Caco-2 (cell line): ENCODE measurements around the gene RAB3GAP2. TPM values are rescaled to one million over a fixed set of nuclear protein-coding genes. Genes with fewer than 3 reads are reported as not detected.
"Not testable (repeated sequence)": the region's sequence is repeated elsewhere in the genome, so short reads cannot be mapped to it uniquely, and the experiment has no call there.

Experiments used
- BruUV-seq: library from RNA; stranded (reverse); fragments of 400-500 nt; replicated peaks from 2 replicates; lab custom pipeline; 2021; lab: Mats Ljungman, UMichigan
- CTCF ChIA-PET: fragments of 300-600 bp; sonication (Branson Sonifier 250); formaldehyde crosslinking; loops from one replicate; lab custom pipeline; 2022; ENCODE audit warnings: antibody characterized with exemption; lab: Charles Lee
- POLR2A ChIA-PET: fragments of 300-600 bp; sonication (Branson Sonifier 250); formaldehyde crosslinking; loops from one replicate; lab custom pipeline; 2022; ENCODE audit warnings: antibody characterized with exemption; lab: Charles Lee
- DNase-seq, 2 experiments: peaks; one replicate each; pipeline versions ENCODE4 v3.0.0 to v3.0.0-alpha.2; 2020 to 2022
- H3K27me3 ChIP-seq: replicated peaks from 2 replicates; pipeline ENCODE4 v1.6.0; 2011; ENCODE audit warnings: low read length; ENCODE audit not compliant: control insufficient read depth, insufficient read depth
- H3K36me3 ChIP-seq: 2 replicates; pipeline ENCODE4 v1.5.1; 2011; ENCODE audit warnings: low read length; ENCODE audit not compliant: control insufficient read depth, insufficient read depth
- H3K4me1 ChIP-seq: fragments of 250-450 bp; sonication (Bioruptor Pico); 2 replicates; pipeline ENCODE4 v1.5.1; 2020; ENCODE audit warnings: mild to moderate bottlenecking
- H3K4me3 ChIP-seq: 2 replicates; pipeline ENCODE4 v1.5.1; 2011; ENCODE audit warnings: low read depth, mild to moderate bottlenecking, control low read depth, low read length
- H3K9me3 ChIP-seq: fragments of 250-450 bp; sonication (Bioruptor Pico); 2 replicates; pipeline ENCODE4 v1.5.1; 2020; ENCODE audit warnings: mild to moderate bottlenecking, moderate library complexity
- H3K27ac Mint-ChIP-seq: one replicate; pipeline ENCODE4 v1.8.0; 2022; ENCODE audit warnings: mixed read lengths; ENCODE audit not compliant: unreplicated experiment
- H3K27me3 Mint-ChIP-seq: one replicate; pipeline ENCODE4 v1.8.0; 2022; ENCODE audit warnings: mixed read lengths; ENCODE audit not compliant: insufficient read depth, unreplicated experiment
- H3K36me3 Mint-ChIP-seq: one replicate; pipeline ENCODE4 v1.8.0; 2022; ENCODE audit warnings: mild to moderate bottlenecking, mixed read lengths; ENCODE audit not compliant: insufficient read depth, unreplicated experiment
- H3K4me1 Mint-ChIP-seq: one replicate; pipeline ENCODE4 v1.8.0; 2022; ENCODE audit warnings: low read depth, mixed read lengths; ENCODE audit not compliant: unreplicated experiment
- H3K4me3 Mint-ChIP-seq: one replicate; pipeline ENCODE4 v1.8.0; 2022; ENCODE audit warnings: mild to moderate bottlenecking, moderate library complexity, mixed read lengths; ENCODE audit not compliant: unreplicated experiment
- H3K9me3 Mint-ChIP-seq: one replicate; pipeline ENCODE4 v1.8.0; 2022; ENCODE audit warnings: mixed read lengths; ENCODE audit not compliant: unreplicated experiment
- intact Hi-C: fragments of 100-400 bp; cut with micrococcal nuclease; formaldehyde crosslinking; loops from one replicate; pipeline ENCODE4 v1.10.0; 2022; ENCODE audit not compliant: unreplicated experiment
- total RNA-seq: library from RNA; stranded (reverse); gene quantifications from 2 replicates; pipeline ENCODE4 v1.2.3, GENCODE V29; 2022
- TF ChIP-seq, protein P1 (sequence below), 2 experiments: fragments of 200-600 bp in 1 of 2; IDR thresholded peaks; 1 replicate in 1 of 2; 2 replicates in 1 of 2; pipeline versions ENCODE4 v1.5.1 to v1.8.0; 2011 to 2022; ENCODE audit warnings: antibody characterized with exemption in 1 of 2, control low read depth in 1 of 2, inconsistent platforms in 1 of 2, low read depth in 1 of 2, low read length in 1 of 2, mild to moderate bottlenecking in 1 of 2, moderate library complexity in 1 of 2; ENCODE audit not compliant: insufficient read depth in 1 of 2, severe bottlenecking in 1 of 2, unreplicated experiment in 1 of 2

Gene RAB3GAP2
- total RNA-seq, 1 experiment from 2014 or later = 41.1 TPM

GRCh38 chr1:220316305-220316704, 44.1 kb upstream of the RAB3GAP2 start:
- no peaks in the 10 kb centered on the region for H3K4me1 Mint-ChIP-seq
- Histone ChIP-seq H3K27me3 (no peaks in the 10 kb centered on the region), H3K4me1 (no peaks in the 10 kb centered on the region), H3K4me3 (no peak overlapping the region), H3K36me3 (no peaks in the 10 kb centered on the region), H3K9me3 (no peaks in the 10 kb centered on the region; the same call in 1 of the 2 replicates)
- no peak for DNase-seq
- intact Hi-C loops = no loop called here
- no TSS peak for BruUV-seq
- peaks cover 4% of the 10 kb centered on the region for H3K9me3 Mint-ChIP-seq
- TF ChIP-seq, protein P1, sequence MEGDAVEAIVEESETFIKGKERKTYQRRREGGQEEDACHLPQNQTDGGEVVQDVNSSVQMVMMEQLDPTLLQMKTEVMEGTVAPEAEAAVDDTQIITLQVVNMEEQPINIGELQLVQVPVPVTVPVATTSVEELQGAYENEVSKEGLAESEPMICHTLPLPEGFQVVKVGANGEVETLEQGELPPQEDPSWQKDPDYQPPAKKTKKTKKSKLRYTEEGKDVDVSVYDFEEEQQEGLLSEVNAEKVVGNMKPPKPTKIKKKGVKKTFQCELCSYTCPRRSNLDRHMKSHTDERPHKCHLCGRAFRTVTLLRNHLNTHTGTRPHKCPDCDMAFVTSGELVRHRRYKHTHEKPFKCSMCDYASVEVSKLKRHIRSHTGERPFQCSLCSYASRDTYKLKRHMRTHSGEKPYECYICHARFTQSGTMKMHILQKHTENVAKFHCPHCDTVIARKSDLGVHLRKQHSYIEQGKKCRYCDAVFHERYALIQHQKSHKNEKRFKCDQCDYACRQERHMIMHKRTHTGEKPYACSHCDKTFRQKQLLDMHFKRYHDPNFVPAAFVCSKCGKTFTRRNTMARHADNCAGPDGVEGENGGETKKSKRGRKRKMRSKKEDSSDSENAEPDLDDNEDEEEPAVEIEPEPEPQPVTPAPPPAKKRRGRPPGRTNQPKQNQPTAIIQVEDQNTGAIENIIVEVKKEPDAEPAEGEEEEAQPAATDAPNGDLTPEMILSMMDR (IDR thresholded peaks at IDR 0.05; ENCODE audit: insufficient read depth in 1 of 2, low read depth in 1 of 2, low read length in 1 of 2, severe bottlenecking in 1 of 2, unreplicated experiment in 1 of 2) = no peak
- peaks cover 15% of the 10 kb centered on the region for H3K27me3 Mint-ChIP-seq
- H3K36me3 Mint-ChIP-seq = no peaks in the 10 kb centered on the region
- CTCF ChIA-PET = no interaction called here
- H3K4me3 Mint-ChIP-seq = no peak overlapping the region
- POLR2A ChIA-PET = no interaction called here
- H3K27ac Mint-ChIP-seq = no peak overlapping the region

- ChIA-PET CTCF (no interaction called here), POLR2A (no interaction called here)
- TF ChIP-seq, protein P1 (IDR thresholded peaks at IDR 0.05; ENCODE audit: insufficient read depth in 1 of 2, low read depth in 1 of 2, low read length in 1 of 2, severe bottlenecking in 1 of 2, unreplicated experiment in 1 of 2) = no peak
- Histone ChIP-seq H3K36me3 (no peaks in the 10 kb centered on the region), H3K4me3 (no peak overlapping the region), H3K27me3 (no peaks in the 10 kb centered on the region), H3K4me1 (no peaks in the 10 kb centered on the region), H3K9me3 (no peaks in the 10 kb centered on the region; the same call in 1 of the 2 replicates)
- H3K36me3 Mint-ChIP-seq = no peaks in the 10 kb centered on the region
- no peak overlapping the region for H3K4me3 Mint-ChIP-seq
- H3K9me3 Mint-ChIP-seq = peaks cover 10% of the 10 kb centered on the region
- BruUV-seq = no TSS peak
- no peaks in the 10 kb centered on the region for H3K4me1 Mint-ChIP-seq
- H3K27ac Mint-ChIP-seq = no peak overlapping the region
- peaks cover 17% of the 10 kb centered on the region for H3K27me3 Mint-ChIP-seq
- intact Hi-C loops = no loop called here
- DNase-seq = no peak
Measured at GRCh38 chr1:220315070-220315839, 43.0 kb upstream of the RAB3GAP2 start.

DNA sequence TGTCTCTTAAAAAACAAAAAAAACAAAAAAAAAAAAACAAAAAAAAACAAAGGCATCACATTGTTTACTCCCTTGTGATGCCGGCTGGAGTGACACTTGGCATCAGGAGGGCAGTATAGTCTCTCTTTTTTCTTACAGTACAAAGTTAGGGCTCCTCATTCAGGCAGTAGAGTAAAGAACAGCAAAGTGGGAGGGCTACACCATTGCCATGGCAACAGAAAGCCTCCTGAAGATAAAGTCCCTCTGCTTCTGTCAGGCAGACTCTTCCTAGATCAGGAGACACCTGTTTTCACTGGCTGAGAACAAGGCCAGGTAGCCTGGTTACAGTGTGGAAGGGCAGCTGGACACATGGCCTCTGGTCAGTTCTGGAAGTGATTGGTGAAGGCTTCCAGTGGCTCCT, 41.3 kb upstream of the RAB3GAP2 start:
- intact Hi-C loops = no loop called here
- DNase-seq = no peak
- Mint-ChIP-seq H3K4me1 (no peaks in the 10 kb centered on the region), H3K27me3 (peaks cover 20% of the 10 kb centered on the region), H3K36me3 (no peaks in the 10 kb centered on the region), H3K9me3 (peaks cover 10% of the 10 kb centered on the region), H3K27ac (no peak overlapping the region), H3K4me3 (no peak overlapping the region)
- Histone ChIP-seq H3K27me3 (no peaks in the 10 kb centered on the region), H3K36me3 (no peaks in the 10 kb centered on the region), H3K4me1 (no peaks in the 10 kb centered on the region), H3K4me3 (no peak overlapping the region), H3K9me3 (no peaks in the 10 kb centered on the region; the same call in 1 of the 2 replicates)
- TF ChIP-seq, protein P1 (IDR thresholded peaks at IDR 0.05; ENCODE audit: insufficient read depth in 1 of 2, low read depth in 1 of 2, low read length in 1 of 2, severe bottlenecking in 1 of 2, unreplicated experiment in 1 of 2) = no peak
- ChIA-PET POLR2A (no interaction called here), CTCF (no interaction called here)
- BruUV-seq = no TSS peak

DNA sequence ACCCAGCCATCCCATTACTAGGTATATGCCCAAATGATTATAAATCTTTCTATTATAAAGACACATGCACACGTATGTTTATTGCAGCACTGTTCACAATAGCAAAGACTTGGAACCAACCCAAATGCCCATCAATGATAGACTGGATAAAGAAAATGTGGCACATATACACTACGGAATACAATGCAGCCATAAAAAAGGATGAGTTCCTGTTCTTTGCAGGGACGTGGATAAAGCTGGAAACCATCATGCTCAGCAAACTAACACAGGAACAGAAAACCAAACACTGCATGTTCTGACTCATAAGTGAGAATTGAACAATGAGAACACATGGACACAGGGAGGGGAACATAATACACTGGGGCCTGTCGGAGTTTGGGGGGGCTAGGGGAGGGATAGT, 37.9 kb upstream of the RAB3GAP2 start:
- H3K4me1 Mint-ChIP-seq, H3K9me3 ChIP-seq, intact Hi-C loops, BruUV-seq, CTCF ChIA-PET, H3K27me3 ChIP-seq, H3K36me3 Mint-ChIP-seq, H3K36me3 ChIP-seq, H3K4me3 Mint-ChIP-seq, H3K4me1 ChIP-seq, POLR2A ChIA-PET, H3K27ac Mint-ChIP-seq, H3K4me3 ChIP-seq, DNase-seq: not testable (repeated sequence)
- Mint-ChIP-seq H3K9me3 (peaks cover 20% of the 10 kb centered on the region), H3K27me3 (peaks cover 19% of the 10 kb centered on the region)
